PC-9 (cell line): ENCODE results near the gene ACSM5.
"Not testable (repeated sequence)": the region's sequence is repeated elsewhere in the genome, so short reads cannot be mapped to it uniquely, and the experiment has no call there.

ENCODE experiments used
- CTCF ChIP-seq: fragments of 200-600 bp; sonication (generic); conservative IDR thresholded peaks from 2 replicates; pipeline ENCODE4 v1.6.1; 2017; ENCODE audit warnings: mixed run types, antibody characterized with exemption, mild to moderate bottlenecking, moderate library complexity
- EZH2 ChIP-seq: fragments of 200-600 bp; sonication (generic); IDR thresholded peaks from 2 replicates; pipeline ENCODE4 v1.8.0; 2017; ENCODE audit warnings: antibody characterized with exemption, low read depth

- not testable (repeated sequence) for TF ChIP-seq CTCF, EZH2
Observed at GRCh38 chr16:20421748-20422147, 12.4 kb downstream of the ACSM5 start.
